SK-N-SH treated with all-trans-retinoic acid at 6 μM for 48 hours (cell line): ENCODE data around the gene SMARCE1.

ENCODE experiments used
- ATAC-seq: fragments of 200-7000 bp; cut with Tn5 transposase; 3 replicates; pipeline ENCODE4 v1.9.1; 2020; ENCODE audit warnings: mild to moderate bottlenecking, moderate library complexity
- ARNTL ChIP-seq: fragments of 450-650 bp; formaldehyde crosslinking; IDR thresholded peaks from 2 replicates; pipeline ENCODE4 v1.5.0; 2020; ENCODE audit warnings: low read depth, mild to moderate bottlenecking, moderate library complexity, borderline replicate concordance
- CREB5 ChIP-seq: fragments of 250-450 bp; sonication (Bioruptor Pico); IDR thresholded peaks from 2 replicates; pipeline ENCODE4 v1.5.1; 2020; ENCODE audit warnings: low read depth, mild to moderate bottlenecking, moderate library complexity
- CSDC2 ChIP-seq: fragments of 250-450 bp; sonication (Bioruptor Pico); IDR thresholded peaks from 2 replicates; pipeline ENCODE4 v1.5.0; 2020; ENCODE audit warnings: mild to moderate bottlenecking, moderate library complexity
- CSRNP3 ChIP-seq: fragments of 250-450 bp; sonication (Bioruptor Pico); IDR thresholded peaks from 2 replicates; pipeline ENCODE4 v1.5.1; 2021; ENCODE audit warnings: mild to moderate bottlenecking, moderate library complexity
- ESRRG ChIP-seq: fragments of 250-450 bp; sonication (Bioruptor Pico); IDR thresholded peaks from 2 replicates; pipeline ENCODE4 v1.6.1; 2021; ENCODE audit warnings: mild to moderate bottlenecking
- GLIS3 ChIP-seq: fragments of 250-450 bp; sonication (Bioruptor Pico); IDR thresholded peaks from 2 replicates; pipeline ENCODE4 v1.5.0; 2020; ENCODE audit warnings: mild to moderate bottlenecking, moderate library complexity
- ISL1 ChIP-seq: fragments of 250-450 bp; sonication (Bioruptor Pico); IDR thresholded peaks from 2 replicates; pipeline ENCODE4 v2.1.2; 2022; ENCODE audit warnings: mild to moderate bottlenecking, moderate library complexity
- OSR1 ChIP-seq: fragments of 250-450 bp; sonication (Bioruptor Pico); IDR thresholded peaks from 2 replicates; pipeline ENCODE4 v1.8.0; 2022; ENCODE audit warnings: moderate library complexity, mild to moderate bottlenecking, inconsistent platforms
- PATZ1 ChIP-seq: fragments of 250-450 bp; sonication (Bioruptor Pico); IDR thresholded peaks from 2 replicates; pipeline ENCODE4 v1.8.0; 2020; ENCODE audit warnings: mild to moderate bottlenecking, moderate library complexity, borderline replicate concordance
- POU6F1 ChIP-seq: fragments of 250-450 bp; sonication (Bioruptor Pico); IDR thresholded peaks from 2 replicates; pipeline ENCODE4 v1.8.0; 2021; ENCODE audit warnings: low read depth, mild to moderate bottlenecking, moderate library complexity, borderline replicate concordance
- PPARA ChIP-seq: fragments of 250-450 bp; sonication (Bioruptor Pico); IDR thresholded peaks from 2 replicates; pipeline ENCODE4 v1.5.0; 2020; ENCODE audit warnings: mild to moderate bottlenecking, borderline replicate concordance
- RARB ChIP-seq: fragments of 250-450 bp; sonication (Bioruptor Pico); IDR thresholded peaks from 2 replicates; pipeline ENCODE4 v1.8.0; 2021; ENCODE audit warnings: mild to moderate bottlenecking, moderate library complexity
- SNAI2 ChIP-seq: fragments of 250-450 bp; sonication (Bioruptor Pico); IDR thresholded peaks from 2 replicates; pipeline ENCODE4 v1.5.0; 2020; ENCODE audit warnings: mild to moderate bottlenecking, moderate library complexity
- TCF4 ChIP-seq: fragments of 250-450 bp; sonication (Bioruptor Pico); IDR thresholded peaks from 2 replicates; pipeline ENCODE4 v1.8.0; 2021; ENCODE audit warnings: mild to moderate bottlenecking, moderate library complexity, borderline replicate concordance
- TOX ChIP-seq: fragments of 250-450 bp; sonication (Bioruptor Pico); IDR thresholded peaks from 2 replicates; pipeline ENCODE4 v1.8.0; 2021; ENCODE audit warnings: mild to moderate bottlenecking, moderate library complexity, borderline replicate concordance
- TSHZ2 ChIP-seq: fragments of 250-450 bp; sonication (Bioruptor Pico); IDR thresholded peaks from 2 replicates; pipeline ENCODE4 v1.5.0; 2020; ENCODE audit warnings: mild to moderate bottlenecking, moderate library complexity
- ZC3H10 ChIP-seq: fragments of 250-450 bp; sonication (Bioruptor Pico); IDR thresholded peaks from 2 replicates; pipeline ENCODE4 v1.5.1; 2021; ENCODE audit warnings: mild to moderate bottlenecking, moderate library complexity
- ZFP3 ChIP-seq: fragments of 250-450 bp; sonication (Bioruptor Pico); IDR thresholded peaks from 2 replicates; pipeline ENCODE4 v1.5.0; 2020; ENCODE audit warnings: mild to moderate bottlenecking, moderate library complexity
- ZFP30 ChIP-seq: fragments of 450-650 bp; formaldehyde crosslinking; IDR thresholded peaks from 2 replicates; pipeline ENCODE4 v1.5.0; 2022; ENCODE audit warnings: mild to moderate bottlenecking, moderate library complexity
- ZNF565 ChIP-seq: fragments of 450-650 bp; formaldehyde crosslinking; conservative IDR thresholded peaks from 2 replicates; pipeline ENCODE4 v1.5.0; 2020; ENCODE audit warnings: low read depth, mild to moderate bottlenecking, moderate library complexity
- ZNF70 ChIP-seq: fragments of 450-650 bp; formaldehyde crosslinking; IDR thresholded peaks from 2 replicates; pipeline ENCODE4 v1.5.0; 2020; ENCODE audit warnings: mild to moderate bottlenecking, moderate library complexity

SMARCE1 gene

GRCh38 chr17:40613467-40614154 lies 34.0 kb downstream of the SMARCE1 start:
- TF ChIP-seq ZFP3 (CRISPR knock-in tag) (no peak), CREB5 (no peak), ZFP30 (CRISPR knock-in tag) (no peak), RARB (CRISPR knock-in tag) (no peak), ZC3H10 (no peak), CSRNP3 (no peak), ZNF70 (no peak), OSR1 (CRISPR knock-in tag) (no peak), ISL1 (no peak), CSDC2 (CRISPR knock-in tag) (no peak), SNAI2 (CRISPR knock-in tag) (no peak), PPARA (no peak), ESRRG (CRISPR knock-in tag) (no peak), PATZ1 (CRISPR knock-in tag) (no peak), ARNTL (CRISPR knock-in tag) (no peak), TCF4 (CRISPR knock-in tag) (no peak)
- ATAC-seq = no peak

GRCh38 chr17:40612599-40613244 lies 34.9 kb downstream of the SMARCE1 start:
- no peak for ATAC-seq
- TF ChIP-seq SNAI2 (CRISPR knock-in tag) (no peak), ESRRG (CRISPR knock-in tag) (no peak), ZFP30 (CRISPR knock-in tag) (no peak), ZNF70 (no peak), ZNF565 (CRISPR knock-in tag) (no peak), TOX (CRISPR knock-in tag) (no peak), ZC3H10 (no peak), CSRNP3 (no peak), GLIS3 (no peak), ISL1 (no peak), TSHZ2 (no peak), POU6F1 (CRISPR knock-in tag) (no peak)
